ENCODE data around the gene TIMP2. TPM values are rescaled to one million over a fixed set of nuclear protein-coding genes. Genes with fewer than 3 reads are reported as not detected.
"Not testable (repeated sequence)": the region's sequence is repeated elsewhere in the genome, so short reads cannot be mapped to it uniquely, and the experiment has no call there.

Gene TIMP2
- total RNA-seq, 1 donor from 2014 or later, result 34.1 TPM

DNA sequence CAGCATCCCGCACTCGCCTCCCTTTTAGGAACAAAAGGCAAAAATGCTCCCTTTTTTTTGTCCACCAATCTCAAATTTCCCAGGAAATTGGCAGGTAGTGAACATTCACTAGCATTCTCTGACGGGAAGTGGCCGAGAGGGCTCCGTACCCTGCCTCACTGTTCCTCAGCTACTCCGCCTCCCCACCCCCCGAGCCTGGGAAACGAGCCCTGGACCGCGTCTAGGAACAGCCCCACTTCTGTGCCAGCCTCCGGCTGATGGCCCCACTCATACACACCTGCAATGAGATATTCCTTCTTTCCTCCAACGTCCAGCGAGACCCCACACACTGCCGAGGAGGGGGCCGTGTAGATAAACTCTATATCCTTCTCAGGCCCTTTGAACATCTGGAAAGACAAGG, 54.6 kb downstream of the TIMP2 start:
- DNase-seq (ENCODE audit: low read depth, low spot score), result no peak

GRCh38 chr17:78868391-78868790, 56.8 kb downstream of the TIMP2 start:
- no peak for DNase-seq (ENCODE audit: low read depth, low spot score)

GRCh38 chr17:78867046-78867445, 58.1 kb downstream of the TIMP2 start:
- DNase-seq (ENCODE audit: low read depth, low spot score), result not testable (repeated sequence)

- DNase-seq (ENCODE audit: low read depth, low spot score), result peak; percentile 49
Measured at GRCh38 chr17:78865682-78866390, 59.4 kb downstream of the TIMP2 start.

- no peak for DNase-seq (ENCODE audit: low read depth, low spot score)
Measured at GRCh38 chr17:78864117-78864516, 61.1 kb downstream of the TIMP2 start.

- DNase-seq (ENCODE audit: low read depth, low spot score), result peak; percentile 87
Measured at GRCh38 chr17:78862073-78863023, 62.8 kb downstream of the TIMP2 start.

- DNase-seq (ENCODE audit: low read depth, low spot score), result no peak
Measured at GRCh38 chr17:78861229-78861628, 64.0 kb downstream of the TIMP2 start.

DNA sequence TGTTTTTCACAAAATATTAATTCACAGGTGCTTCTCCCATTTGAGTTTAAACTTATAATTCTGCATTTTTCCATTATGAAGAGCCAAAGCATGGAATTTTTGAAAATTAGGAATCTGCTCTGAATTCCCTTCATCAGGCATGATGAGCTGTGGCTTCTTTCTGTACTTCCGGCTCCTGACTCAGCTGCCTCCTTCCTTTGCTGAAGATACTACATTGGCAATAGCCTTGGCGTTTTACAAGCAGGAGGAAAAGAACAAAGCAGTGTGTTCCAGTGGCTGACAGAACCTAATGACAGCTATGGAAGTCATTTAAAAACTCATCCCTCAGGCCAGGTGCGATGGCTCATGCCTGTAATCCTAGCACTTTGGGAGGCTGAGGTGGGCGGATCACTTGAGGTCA, 66.1 kb downstream of the TIMP2 start:
- DNase-seq (ENCODE audit: low read depth, low spot score), result no peak

- no peak for DNase-seq (ENCODE audit: low read depth, low spot score)
Measured at GRCh38 chr17:78857266-78857665, 67.9 kb downstream of the TIMP2 start.

DNA sequence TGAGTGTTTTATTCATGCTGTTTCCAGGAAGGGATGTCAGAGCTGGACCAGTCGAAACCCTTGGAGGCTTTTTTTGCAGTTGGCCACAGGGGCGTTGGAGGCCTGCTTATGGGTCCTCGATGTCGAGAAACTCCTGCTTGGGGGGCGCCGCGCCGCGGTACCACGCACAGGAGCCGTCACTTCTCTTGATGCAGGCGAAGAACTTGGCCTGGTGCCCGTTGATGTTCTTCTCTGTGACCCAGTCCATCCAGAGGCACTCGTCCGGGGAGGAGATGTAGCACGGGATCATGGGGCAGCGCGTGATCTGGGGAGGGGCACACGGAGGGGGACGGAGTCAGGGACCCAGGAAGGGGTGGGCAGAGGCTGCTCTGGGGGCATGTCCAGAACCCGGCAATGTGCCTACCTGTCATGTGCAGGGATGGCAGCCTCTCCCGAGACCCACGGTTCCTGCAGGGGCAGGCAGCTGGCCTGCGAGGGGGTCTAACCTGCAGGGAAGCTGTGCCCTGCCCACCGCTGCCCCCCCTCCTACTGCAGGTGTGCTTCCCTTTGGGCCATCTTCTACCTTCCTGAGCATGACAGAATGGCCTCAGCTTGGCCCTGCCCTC, 69.5 kb downstream of the TIMP2 start:
- no peak for DNase-seq (ENCODE audit: low read depth, low spot score)

DNA sequence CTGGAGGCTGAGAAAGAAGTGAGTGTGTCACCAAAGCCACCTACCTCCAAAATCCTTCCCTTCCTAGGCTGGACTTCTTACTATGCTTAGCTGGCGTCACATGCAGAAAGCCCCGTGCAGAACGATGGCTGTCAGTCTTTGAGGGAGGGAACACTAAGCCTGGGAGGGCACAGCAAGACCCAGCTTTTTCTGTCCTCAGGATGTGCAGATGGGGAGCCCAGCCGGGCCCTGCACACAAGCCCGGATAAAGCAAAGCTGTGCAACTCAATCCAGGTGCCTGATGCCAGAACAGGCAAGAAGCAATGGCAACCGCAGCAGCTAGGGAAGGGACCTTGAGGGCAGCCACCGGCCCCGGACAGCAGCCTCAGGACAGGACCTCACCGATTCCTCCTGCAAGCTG, 70.7 kb downstream of the TIMP2 start:
- no peak for DNase-seq (ENCODE audit: low read depth, low spot score)

GRCh38 chr17:78853926-78854394, 71.2 kb downstream of the TIMP2 start:
- no peak for DNase-seq (ENCODE audit: low read depth, low spot score)

GRCh38 chr17:78852709-78853121, 72.5 kb downstream of the TIMP2 start:
- no peak for DNase-seq (ENCODE audit: low read depth, low spot score)

DNA sequence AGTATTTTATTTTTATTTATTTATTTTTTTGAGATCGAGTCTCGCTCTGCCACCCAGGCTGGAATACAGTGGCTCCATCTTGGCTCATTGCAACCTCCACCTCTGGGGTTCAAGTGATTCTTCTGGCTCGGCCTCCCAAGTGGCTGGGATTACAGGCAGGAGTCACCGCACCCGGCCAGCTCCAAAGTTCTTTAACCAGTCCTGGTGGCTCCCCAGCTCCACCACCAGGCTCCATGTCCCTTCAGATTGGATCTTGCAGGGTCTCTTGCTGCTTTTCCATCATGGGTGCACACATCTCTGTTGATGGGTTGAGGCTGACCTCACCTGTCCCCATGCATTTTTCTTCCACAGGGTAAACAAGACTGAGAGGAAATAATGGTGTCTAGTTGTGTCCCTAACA, 76.2 kb downstream of the TIMP2 start:
- DNase-seq (ENCODE audit: low read depth, low spot score), result no peak

DNA sequence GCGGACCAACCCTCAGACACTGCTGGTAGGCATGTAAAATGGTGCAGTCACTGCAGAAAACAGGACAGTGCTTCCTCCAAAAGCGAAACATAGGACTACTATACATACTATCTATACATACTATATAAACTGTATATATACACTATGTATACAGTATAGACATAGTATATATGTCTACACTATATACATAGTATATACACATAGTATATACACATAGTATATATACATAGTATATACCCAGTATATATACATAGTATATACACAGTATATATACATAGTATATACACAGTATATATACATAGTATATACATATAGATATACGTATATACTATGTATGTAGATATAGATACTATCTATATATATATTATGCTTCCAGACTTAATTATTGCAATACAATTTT, 78.1 kb downstream of the TIMP2 start:
- DNase-seq (ENCODE audit: low read depth, low spot score), result no peak

- no peak for DNase-seq (ENCODE audit: low read depth, low spot score)
Measured at GRCh38 chr17:78844301-78845005, 80.7 kb downstream of the TIMP2 start.

GRCh38 chr17:78842881-78843565, 82.2 kb downstream of the TIMP2 start:
- no peak for DNase-seq (ENCODE audit: low read depth, low spot score)

- peak; percentile 94 for DNase-seq (ENCODE audit: low read depth, low spot score)
Measured at GRCh38 chr17:78840780-78841611, 84.2 kb downstream of the TIMP2 start, which contains the start of gene USP36. TSS of gene USP36 (minus strand) at chr17:78840814. CDS start at chr17:78836363, 4,451 bp downstream.

GRCh38 chr17:78840530-78840779, 84.7 kb downstream of the TIMP2 start:
- no peak for DNase-seq (ENCODE audit: low read depth, low spot score)

All from pulmonary artery endothelial cell (primary cell).